EH (cell line): Measurements from ENCODE around the gene BOD1L2.

ENCODE experiments used
- DNase-seq: peaks from one replicate; pipeline ENCODE4 v3.0.0-alpha.2; 2015; ENCODE audit warnings: low read depth

The BOD1L2 gene

GRCh38 chr18:57150828-57151227 lies 3.9 kb downstream of the BOD1L2 start:
- DNase-seq, result no peak

- DNase-seq, result no peak
Measured at GRCh38 chr18:57154191-57154830, 7.4 kb downstream of the BOD1L2 start.

- DNase-seq, result no peak
Measured at GRCh38 chr18:57164401-57164800, 17.5 kb downstream of the BOD1L2 start.

- DNase-seq, result no peak
Measured at GRCh38 chr18:57167617-57168308, 20.9 kb downstream of the BOD1L2 start.

- no peak for DNase-seq
Measured at GRCh38 chr18:57171026-57171425, 24.1 kb downstream of the BOD1L2 start.

GRCh38 chr18:57175532-57175931 lies 28.6 kb downstream of the BOD1L2 start:
- DNase-seq, result no peak

GRCh38 chr18:57185434-57185833 lies 38.5 kb downstream of the BOD1L2 start:
- DNase-seq, result no peak

- no peak for DNase-seq
Measured at GRCh38 chr18:57188851-57189557, 42.1 kb downstream of the BOD1L2 start.

GRCh38 chr18:57190026-57190425 lies 43.1 kb downstream of the BOD1L2 start:
- DNase-seq, result no peak

- no peak for DNase-seq
Measured at GRCh38 chr18:57194070-57194469, 47.2 kb downstream of the BOD1L2 start.

GRCh38 chr18:57194622-57195021 lies 47.7 kb downstream of the BOD1L2 start:
- no peak for DNase-seq

GRCh38 chr18:57195341-57195740 lies 48.5 kb downstream of the BOD1L2 start:
- no peak for DNase-seq

- DNase-seq, result no peak
Measured at GRCh38 chr18:57197261-57197660, 50.4 kb downstream of the BOD1L2 start.

- DNase-seq, result no peak
Measured at GRCh38 chr18:57198073-57198472, 51.2 kb downstream of the BOD1L2 start.
